ENCODE measurements around the gene TNXB.
"Not testable (repeated sequence)": the region's sequence is repeated elsewhere in the genome, so short reads cannot be mapped to it uniquely, and the experiment has no call there.

DNA sequence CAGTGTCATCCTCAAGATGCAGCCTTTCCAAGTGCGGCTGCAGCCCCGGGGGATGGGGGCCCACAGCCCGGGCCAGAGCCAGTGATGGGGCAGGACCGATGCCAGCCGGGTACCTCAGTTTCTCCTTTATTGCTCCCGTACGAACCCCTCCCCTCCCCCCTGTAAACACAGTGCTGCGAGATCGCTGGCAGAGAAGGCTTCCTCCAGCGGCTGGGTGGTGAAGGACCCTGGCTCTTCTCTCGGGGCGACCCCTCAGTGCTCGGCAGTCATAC, 68.2 kb downstream of the TNXB start:
- TF ChIP-seq, protein P1, sequence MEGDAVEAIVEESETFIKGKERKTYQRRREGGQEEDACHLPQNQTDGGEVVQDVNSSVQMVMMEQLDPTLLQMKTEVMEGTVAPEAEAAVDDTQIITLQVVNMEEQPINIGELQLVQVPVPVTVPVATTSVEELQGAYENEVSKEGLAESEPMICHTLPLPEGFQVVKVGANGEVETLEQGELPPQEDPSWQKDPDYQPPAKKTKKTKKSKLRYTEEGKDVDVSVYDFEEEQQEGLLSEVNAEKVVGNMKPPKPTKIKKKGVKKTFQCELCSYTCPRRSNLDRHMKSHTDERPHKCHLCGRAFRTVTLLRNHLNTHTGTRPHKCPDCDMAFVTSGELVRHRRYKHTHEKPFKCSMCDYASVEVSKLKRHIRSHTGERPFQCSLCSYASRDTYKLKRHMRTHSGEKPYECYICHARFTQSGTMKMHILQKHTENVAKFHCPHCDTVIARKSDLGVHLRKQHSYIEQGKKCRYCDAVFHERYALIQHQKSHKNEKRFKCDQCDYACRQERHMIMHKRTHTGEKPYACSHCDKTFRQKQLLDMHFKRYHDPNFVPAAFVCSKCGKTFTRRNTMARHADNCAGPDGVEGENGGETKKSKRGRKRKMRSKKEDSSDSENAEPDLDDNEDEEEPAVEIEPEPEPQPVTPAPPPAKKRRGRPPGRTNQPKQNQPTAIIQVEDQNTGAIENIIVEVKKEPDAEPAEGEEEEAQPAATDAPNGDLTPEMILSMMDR (conservative IDR thresholded peaks at IDR 0.05): not testable (repeated sequence)
- not testable (repeated sequence) for TF ChIP-seq ZFX (IDR thresholded peaks at IDR 0.05)

All from C4-2B (cell line).